PC-3 (cell line): ENCODE data around the gene EPB41L4A. TPM values are rescaled to one million over a fixed set of nuclear protein-coding genes. Genes with fewer than 3 reads are reported as not detected.

ENCODE experiments used
- ATAC-seq: fragments of 200-7000 bp; cut with Tn5 transposase; 2 replicates; pipeline ENCODE4 v1.9.1; 2020; ENCODE audit warnings: mild to moderate bottlenecking, moderate library complexity
- BruUV-seq: library from RNA; stranded (reverse); fragments of 400-500 nt; replicated peaks from 2 replicates; lab custom pipeline; 2021; lab: Mats Ljungman, UMichigan
- CTCF ChIA-PET: fragments of 300-600 bp; sonication (Branson Sonifier 250); formaldehyde crosslinking; loops from one replicate; lab custom pipeline; 2022; ENCODE audit warnings: antibody characterized with exemption; lab: Charles Lee
- POLR2A ChIA-PET: fragments of 300-600 bp; sonication (Branson Sonifier 250); formaldehyde crosslinking; loops from one replicate; lab custom pipeline; 2022; ENCODE audit warnings: antibody characterized with exemption; ENCODE audit not compliant: unreplicated experiment; lab: Charles Lee
- DNase-seq: peaks from one replicate; pipeline ENCODE4 v3.0.0-alpha.2; 2015
- H2AFZ ChIP-seq: fragments of 300-600 bp; sonication (generic); 2 replicates; pipeline ENCODE4 v1.6.0; 2016; ENCODE audit warnings: antibody characterized with exemption, low read length
- H3F3A ChIP-seq: fragments of 300-600 bp; sonication (generic); one replicate; pipeline ENCODE4 v1.6.0; 2017; ENCODE audit warnings: antibody characterized with exemption, low read length, control low read depth, mild to moderate bottlenecking; ENCODE audit not compliant: unreplicated experiment
- H3K27ac ChIP-seq: fragments of 300-600 bp; sonication (generic); 2 replicates; pipeline ENCODE4 v1.5.1; 2016; ENCODE audit warnings: mild to moderate bottlenecking, low read length
- H3K27me3 ChIP-seq: fragments of 300-600 bp; sonication (generic); 2 replicates; pipeline ENCODE4 v1.6.1; 2016; ENCODE audit warnings: low read length, mixed read lengths
- H3K36me3 ChIP-seq: fragments of 300-600 bp; sonication (generic); 2 replicates; pipeline ENCODE4 v1.6.1; 2016; ENCODE audit warnings: low read depth, mixed run types, low read length, mixed read lengths
- H3K4me1 ChIP-seq: fragments of 300-600 bp; sonication (generic); 2 replicates; pipeline ENCODE4 v1.5.1; 2016; ENCODE audit warnings: low read length; ENCODE audit not compliant: insufficient read depth
- H3K4me2 ChIP-seq: fragments of 300-600 bp; sonication (generic); 2 replicates; pipeline ENCODE4 v1.6.0; 2016; ENCODE audit warnings: low read length
- H3K4me3 ChIP-seq: fragments of 300-600 bp; sonication (generic); 2 replicates; pipeline ENCODE4 v1.5.1; 2016; ENCODE audit warnings: mild to moderate bottlenecking, low read length, mixed read lengths
- H3K79me2 ChIP-seq: fragments of 300-600 bp; sonication (generic); 2 replicates; pipeline ENCODE4 v1.6.1; 2017; ENCODE audit warnings: low read length, mixed read lengths
- H3K9ac ChIP-seq: fragments of 300-600 bp; sonication (generic); 2 replicates; pipeline ENCODE4 v1.6.0; 2016; ENCODE audit warnings: mild to moderate bottlenecking, low read length
- H3K9me2 ChIP-seq: fragments of 300-600 bp; sonication (generic); replicated peaks from 2 replicates; pipeline ENCODE4 v1.6.1; 2016; ENCODE audit warnings: mixed run types, low read length, mixed read lengths
- H3K9me3 ChIP-seq: fragments of 300-600 bp; sonication (generic); 2 replicates; pipeline ENCODE4 v1.6.1; 2016; ENCODE audit warnings: low read length, mixed read lengths
- H4K20me1 ChIP-seq: fragments of 300-600 bp; sonication (generic); 2 replicates; pipeline ENCODE4 v1.6.1; 2016; ENCODE audit warnings: low read length, mixed read lengths
- EZH2 ChIP-seq: fragments of 300-600 bp; sonication (generic); IDR thresholded peaks from one replicate; pipeline ENCODE4 v1.6.1; 2017; ENCODE audit warnings: antibody characterized with exemption, mild to moderate bottlenecking, low read length; ENCODE audit not compliant: unreplicated experiment
- EZH2phosphoT487 ChIP-seq: fragments of 300-600 bp; sonication (generic); IDR thresholded peaks from 2 replicates; pipeline ENCODE4 v1.6.1; 2018; ENCODE audit warnings: mild to moderate bottlenecking, antibody characterized with exemption, low read length, borderline replicate concordance
- intact Hi-C: fragments of 100-400 bp; cut with micrococcal nuclease; formaldehyde crosslinking; loops from 2 replicates; pipeline ENCODE4 v1.9.0; 2023
- total RNA-seq: library from RNA; depleted of rRNA; stranded (reverse); fragments of >200 nt; gene quantifications from 2 replicates; pipeline ENCODE4 v1.2.3, GENCODE V29; 2014
- TF ChIP-seq, protein P1 (sequence below): fragments of 300-600 bp; sonication (generic); conservative IDR thresholded peaks from 2 replicates; pipeline ENCODE4 v1.5.1; 2017; ENCODE audit warnings: antibody characterized with exemption, low read depth, mild to moderate bottlenecking, low read length

Gene EPB41L4A
- total RNA-seq, 1 experiment from 2014 or later = not detected

DNA sequence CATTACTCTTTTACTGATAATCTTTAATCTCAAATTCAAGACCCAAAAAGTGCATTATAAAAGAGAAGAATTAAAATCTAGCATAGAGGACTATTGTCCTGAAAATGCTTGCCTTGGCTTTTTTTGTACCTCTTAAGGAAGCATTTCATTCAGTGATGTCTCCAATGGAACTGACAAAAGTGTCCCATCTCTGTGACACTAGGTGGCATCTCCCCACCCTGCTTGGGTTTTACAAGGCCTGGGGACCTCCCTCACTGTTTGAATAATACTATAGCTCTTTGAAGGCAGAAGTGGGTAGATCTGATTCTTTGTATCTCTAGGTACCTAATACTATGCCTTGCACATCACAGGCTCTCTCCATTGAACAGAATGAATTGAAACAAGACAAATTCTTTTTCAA, 180.6 kb downstream of the EPB41L4A start:
- Histone ChIP-seq H2AFZ (no peak overlapping the region), H3K9me3 (no peaks in the 10 kb centered on the region), H3K9me2 (no peaks in the 10 kb centered on the region), H3K4me2 (no peak overlapping the region), H3K79me2 (no peaks in the 10 kb centered on the region), H3K4me3 (no peak overlapping the region), H3F3A (no peaks in the 10 kb centered on the region), H3K4me1 (no peaks in the 10 kb centered on the region), H3K36me3 (no peaks in the 10 kb centered on the region), H3K9ac (no peak overlapping the region), H3K27ac (no peak overlapping the region), H3K27me3 (peaks cover 72% of the 10 kb centered on the region), H4K20me1 (no peaks in the 10 kb centered on the region)
- ATAC-seq = no peak
- TF ChIP-seq EZH2 (no peak), EZH2phosphoT487 (no peak)
- TF ChIP-seq, protein P1, sequence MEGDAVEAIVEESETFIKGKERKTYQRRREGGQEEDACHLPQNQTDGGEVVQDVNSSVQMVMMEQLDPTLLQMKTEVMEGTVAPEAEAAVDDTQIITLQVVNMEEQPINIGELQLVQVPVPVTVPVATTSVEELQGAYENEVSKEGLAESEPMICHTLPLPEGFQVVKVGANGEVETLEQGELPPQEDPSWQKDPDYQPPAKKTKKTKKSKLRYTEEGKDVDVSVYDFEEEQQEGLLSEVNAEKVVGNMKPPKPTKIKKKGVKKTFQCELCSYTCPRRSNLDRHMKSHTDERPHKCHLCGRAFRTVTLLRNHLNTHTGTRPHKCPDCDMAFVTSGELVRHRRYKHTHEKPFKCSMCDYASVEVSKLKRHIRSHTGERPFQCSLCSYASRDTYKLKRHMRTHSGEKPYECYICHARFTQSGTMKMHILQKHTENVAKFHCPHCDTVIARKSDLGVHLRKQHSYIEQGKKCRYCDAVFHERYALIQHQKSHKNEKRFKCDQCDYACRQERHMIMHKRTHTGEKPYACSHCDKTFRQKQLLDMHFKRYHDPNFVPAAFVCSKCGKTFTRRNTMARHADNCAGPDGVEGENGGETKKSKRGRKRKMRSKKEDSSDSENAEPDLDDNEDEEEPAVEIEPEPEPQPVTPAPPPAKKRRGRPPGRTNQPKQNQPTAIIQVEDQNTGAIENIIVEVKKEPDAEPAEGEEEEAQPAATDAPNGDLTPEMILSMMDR = no peak
- CTCF ChIA-PET = no interaction called here
- BruUV-seq = no TSS peak
- POLR2A ChIA-PET = no interaction called here
- DNase-seq = no peak
- intact Hi-C loops = no loop called here

DNA sequence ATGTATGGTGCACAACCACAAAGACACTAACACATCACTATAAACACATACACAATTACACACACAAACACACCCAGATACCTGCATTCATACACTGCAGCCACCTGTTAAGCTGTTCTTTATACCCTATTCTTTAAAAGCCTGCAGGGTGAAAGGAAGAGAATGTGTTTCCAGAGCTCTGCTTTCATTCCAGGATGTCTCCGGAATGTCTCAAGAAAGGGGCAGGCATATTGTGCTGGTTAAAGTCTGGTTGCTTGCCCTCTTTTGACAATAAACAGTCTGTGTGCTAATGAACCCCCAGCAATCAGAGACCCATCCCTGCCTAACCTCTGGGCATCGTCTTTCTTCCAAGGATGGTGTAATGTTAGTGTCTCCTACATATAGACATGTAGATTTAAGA, 181.6 kb downstream of the EPB41L4A start:
- H3K36me3 ChIP-seq = no peaks in the 10 kb centered on the region
- no peaks in the 10 kb centered on the region for H3K4me1 ChIP-seq
- no peaks in the 10 kb centered on the region for H3K79me2 ChIP-seq
- intact Hi-C loops = no loop called here
- H3K27me3 ChIP-seq = peaks cover 68% of the 10 kb centered on the region
- ATAC-seq = no peak
- H3K9me3 ChIP-seq = no peaks in the 10 kb centered on the region
- H3K4me3 ChIP-seq = no peak overlapping the region
- H3K27ac ChIP-seq = no peak overlapping the region
- no peak for DNase-seq
- H2AFZ ChIP-seq = no peak overlapping the region
- H3K4me2 ChIP-seq = no peak overlapping the region
- H3F3A ChIP-seq = no peaks in the 10 kb centered on the region
- no peaks in the 10 kb centered on the region for H3K9me2 ChIP-seq
- no peak overlapping the region for H3K9ac ChIP-seq
- BruUV-seq = no TSS peak
- CTCF ChIA-PET = no interaction called here
- H4K20me1 ChIP-seq = no peaks in the 10 kb centered on the region
- POLR2A ChIA-PET = no interaction called here
- TF ChIP-seq EZH2 (no peak), EZH2phosphoT487 (no peak)
- TF ChIP-seq, protein P1 = no peak

DNA sequence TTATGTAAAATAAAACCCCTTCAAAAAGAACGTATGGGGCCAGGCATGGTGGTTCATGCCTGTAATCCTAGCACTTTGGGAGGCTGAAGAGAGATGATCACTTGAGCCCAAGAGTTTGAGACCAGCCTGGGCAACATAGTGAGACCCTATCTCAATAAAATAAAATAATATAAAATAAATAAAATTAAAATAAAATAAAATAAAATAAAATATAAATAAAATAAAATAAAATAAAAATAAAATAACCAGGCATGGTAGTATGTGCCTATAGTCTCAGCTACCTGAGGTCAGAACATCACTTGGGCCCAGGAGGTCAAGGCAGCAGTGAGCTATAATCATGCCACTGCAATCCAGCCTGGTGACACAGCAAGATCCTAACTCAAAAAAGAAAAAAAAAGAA, 185.1 kb downstream of the EPB41L4A start:
- H3K36me3 ChIP-seq = no peaks in the 10 kb centered on the region
- intact Hi-C loops = no loop called here
- ATAC-seq (no peak), DNase-seq (no peak)
- ChIA-PET POLR2A (no interaction called here), CTCF (no interaction called here)
- no peak overlapping the region for H3K4me3 ChIP-seq
- H3K9me3 ChIP-seq = no peaks in the 10 kb centered on the region
- no peak overlapping the region for H3K27ac ChIP-seq
- no peak overlapping the region for H3K4me2 ChIP-seq
- H3K4me1 ChIP-seq = no peaks in the 10 kb centered on the region
- H3F3A ChIP-seq = no peaks in the 10 kb centered on the region
- TF ChIP-seq EZH2 = no peak
- TF ChIP-seq EZH2phosphoT487 = no peak
- TF ChIP-seq, protein P1 = no peak
- H3K9ac ChIP-seq = no peak overlapping the region
- no TSS peak for BruUV-seq
- H3K9me2 ChIP-seq = no peaks in the 10 kb centered on the region
- no peaks in the 10 kb centered on the region for H4K20me1 ChIP-seq
- H2AFZ ChIP-seq = no peak overlapping the region
- no peaks in the 10 kb centered on the region for H3K79me2 ChIP-seq
- peaks cover 49% of the 10 kb centered on the region for H3K27me3 ChIP-seq
